HG03460 (cell line): ENCODE results near the gene DMRT2.

Source experiments
- ATAC-seq: cut with Tn5 transposase; IDR thresholded peaks from one replicate; pipeline ENCODE4 v1.9.1; 2021; ENCODE audit not compliant: unreplicated experiment

DMRT2 gene

DNA sequence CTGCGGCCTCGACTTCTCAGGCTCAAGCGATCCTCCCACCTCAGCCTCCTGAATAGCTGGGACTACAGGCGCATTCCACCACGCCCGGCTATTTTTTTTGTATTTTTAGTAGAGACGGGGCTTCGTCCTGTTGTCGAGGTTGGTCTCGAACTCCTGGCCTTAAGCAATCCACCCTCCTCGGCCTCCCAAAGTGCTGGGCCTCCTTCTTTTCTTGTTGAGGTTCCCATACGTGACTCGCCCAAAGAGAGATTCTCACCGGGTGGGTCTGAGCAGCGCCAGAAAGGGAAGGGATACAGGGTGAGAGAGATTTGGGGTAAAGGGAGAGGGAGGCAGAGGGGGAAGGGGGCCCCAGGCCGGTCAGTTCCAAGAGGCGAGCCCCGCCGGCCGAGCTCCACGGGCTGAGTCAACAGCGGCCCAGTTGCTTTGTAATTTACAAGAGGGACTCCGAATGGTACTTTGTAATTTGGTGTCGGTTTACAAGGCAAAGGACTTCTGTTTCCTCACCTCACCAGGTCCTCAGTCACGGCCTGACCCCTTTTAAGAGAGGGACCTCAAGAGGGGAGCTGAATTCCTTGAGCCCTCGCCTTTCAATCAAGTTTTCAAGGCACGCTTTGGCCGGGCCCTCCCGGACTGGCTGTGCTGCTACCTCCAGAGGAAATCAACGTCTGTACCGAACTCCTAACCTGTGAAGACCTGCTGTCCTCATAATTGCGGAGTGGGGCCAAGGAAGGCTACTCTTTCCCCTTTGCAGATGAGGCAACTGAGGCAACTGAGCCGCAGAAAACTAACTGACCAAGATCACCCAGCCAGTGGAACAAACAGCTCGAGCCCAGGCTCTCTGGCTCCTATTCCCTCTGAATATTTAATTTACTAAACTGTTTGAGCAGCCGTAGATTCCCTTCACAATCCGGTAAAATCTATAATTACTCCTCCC, 3.3 kb upstream of the DMRT2 start:
- ATAC-seq = no peak

DNA sequence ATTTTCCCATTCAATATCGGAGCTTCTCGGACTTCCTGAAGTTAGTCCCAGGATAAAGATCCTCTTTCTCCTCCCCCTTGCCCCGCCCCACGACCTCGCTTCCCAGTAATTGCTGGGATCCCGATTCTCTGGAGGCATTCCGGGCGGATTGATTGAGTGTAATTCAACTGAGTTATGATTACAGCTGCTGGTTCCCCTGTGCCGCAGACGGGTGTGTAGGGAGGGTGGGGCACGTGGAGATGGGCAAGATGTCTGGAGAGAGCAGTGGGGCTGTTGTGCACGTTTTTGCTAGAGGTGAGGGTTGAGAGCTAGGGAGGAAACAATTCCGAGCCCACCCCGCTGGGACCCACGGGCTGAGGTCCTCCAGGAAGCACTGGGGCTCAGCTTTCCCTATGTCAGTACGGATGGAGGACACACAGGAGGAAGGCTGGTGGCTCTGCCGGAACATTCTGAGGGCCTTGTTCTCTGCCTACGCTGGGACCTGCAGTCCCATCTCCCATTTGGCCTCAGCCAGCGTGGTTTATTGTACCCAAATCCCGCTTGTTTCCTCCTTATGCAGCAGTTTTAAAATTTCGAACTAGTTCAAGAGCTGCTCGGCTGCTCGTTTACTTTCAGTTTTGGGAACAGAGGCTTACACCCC, 2.4 kb upstream of the DMRT2 start:
- no peak for ATAC-seq

DNA sequence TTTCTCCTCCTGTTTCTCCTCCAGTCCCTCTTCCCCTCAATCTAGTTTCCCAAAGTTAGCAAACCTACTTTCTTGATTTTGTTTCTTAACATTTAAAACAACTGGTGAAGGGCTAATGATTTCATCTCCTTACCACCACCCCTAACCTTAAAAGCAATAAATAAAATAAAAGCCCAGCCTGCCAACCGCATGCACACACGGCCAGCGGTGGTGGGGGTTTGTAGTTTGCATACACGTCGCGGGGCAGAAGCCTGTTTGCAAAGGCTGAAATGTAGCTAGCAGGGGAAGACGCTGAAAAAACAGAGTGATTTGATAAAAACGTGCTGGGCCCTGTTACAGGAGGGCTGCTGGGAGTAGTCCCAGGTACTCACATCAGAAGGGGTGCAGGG, 1.9 kb upstream of the DMRT2 start:
- ATAC-seq = no peak

DNA sequence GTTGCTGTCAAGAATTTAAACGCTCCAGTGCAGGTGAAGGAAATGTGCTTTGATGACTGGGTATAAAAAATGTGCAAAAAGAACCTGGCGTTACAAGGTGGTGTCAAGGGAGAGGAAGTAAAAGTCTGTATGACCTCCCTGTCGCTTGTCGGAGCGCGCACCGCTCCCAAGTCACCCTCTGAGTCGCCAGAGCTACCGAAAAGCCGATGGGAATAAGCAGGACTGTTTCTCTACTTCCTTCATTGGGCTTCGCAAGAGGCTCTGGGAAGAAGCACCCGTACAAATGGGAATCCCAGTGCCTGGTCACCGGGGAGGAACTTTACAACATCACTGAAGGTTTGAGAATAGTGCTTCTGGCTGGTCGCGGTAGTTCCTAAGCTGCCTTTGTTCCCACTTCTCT, 1.3 kb upstream of the DMRT2 start:
- no peak for ATAC-seq

DNA sequence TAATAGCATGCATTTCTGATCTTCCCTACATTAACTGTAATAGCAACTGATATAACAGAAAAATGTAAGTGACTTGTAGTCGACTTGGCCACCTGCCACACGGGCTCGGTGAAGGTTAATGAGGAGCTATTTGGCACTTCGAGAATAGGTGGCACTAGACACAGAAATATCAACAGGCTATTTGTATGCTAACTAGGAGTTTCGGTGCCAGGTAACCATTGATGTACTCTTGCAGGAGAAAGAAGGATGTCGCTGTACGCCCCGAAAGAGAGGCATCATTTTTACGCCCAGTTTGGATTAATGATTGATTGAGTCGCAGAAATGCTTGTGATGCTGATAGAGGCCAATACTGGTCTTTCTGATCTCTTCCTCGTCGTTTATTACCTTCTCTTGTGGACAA, 516 bp upstream of the DMRT2 start:
- ATAC-seq = no peak

DNA sequence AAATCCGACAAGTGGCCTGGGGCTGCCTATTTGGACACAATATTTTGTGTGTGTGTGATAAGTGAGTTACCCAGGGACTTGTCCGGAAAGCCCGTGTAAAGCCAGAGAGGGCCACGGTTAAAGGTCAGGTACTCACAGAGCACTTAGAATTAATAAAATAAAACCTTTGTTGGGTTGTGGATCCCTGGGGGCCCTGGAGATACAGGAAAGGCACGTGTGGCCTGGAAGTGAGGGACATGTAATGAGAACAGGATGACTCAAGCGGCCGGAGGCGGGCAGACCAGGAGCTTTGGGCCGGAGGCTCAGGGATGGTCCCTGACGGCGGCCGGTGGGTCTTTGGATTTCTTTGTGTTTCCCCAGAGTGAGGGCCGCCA, 1.0 kb downstream of the DMRT2 start:
- ATAC-seq = no peak

DNA sequence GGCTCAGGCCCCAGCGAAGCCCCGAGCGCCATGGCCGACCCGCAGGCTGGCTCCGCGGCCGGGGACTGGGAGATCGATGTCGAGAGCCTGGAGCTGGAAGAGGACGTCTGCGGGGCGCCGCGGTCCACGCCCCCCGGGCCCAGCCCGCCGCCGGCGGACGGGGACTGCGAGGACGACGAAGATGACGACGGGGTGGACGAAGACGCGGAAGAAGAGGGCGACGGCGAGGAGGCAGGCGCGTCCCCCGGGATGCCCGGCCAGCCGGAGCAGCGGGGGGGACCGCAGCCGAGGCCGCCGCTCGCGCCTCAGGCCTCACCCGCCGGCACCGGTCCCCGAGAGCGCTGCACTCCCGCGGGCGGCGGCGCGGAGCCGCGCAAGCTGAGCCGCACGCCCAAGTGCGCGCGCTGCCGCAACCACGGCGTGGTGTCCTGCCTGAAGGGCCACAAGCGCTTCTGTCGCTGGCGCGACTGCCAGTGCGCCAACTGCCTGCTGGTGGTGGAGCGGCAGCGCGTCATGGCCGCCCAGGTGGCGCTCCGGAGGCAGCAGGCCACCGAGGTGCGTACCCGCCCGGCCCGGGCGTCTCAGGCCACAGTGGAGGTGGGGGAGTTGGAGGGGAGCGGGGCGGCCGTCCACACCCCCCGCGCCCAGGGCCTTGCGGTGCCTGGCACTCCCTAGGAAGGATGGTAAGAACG, 1.6 kb downstream of the DMRT2 start:
- no peak for ATAC-seq

DNA sequence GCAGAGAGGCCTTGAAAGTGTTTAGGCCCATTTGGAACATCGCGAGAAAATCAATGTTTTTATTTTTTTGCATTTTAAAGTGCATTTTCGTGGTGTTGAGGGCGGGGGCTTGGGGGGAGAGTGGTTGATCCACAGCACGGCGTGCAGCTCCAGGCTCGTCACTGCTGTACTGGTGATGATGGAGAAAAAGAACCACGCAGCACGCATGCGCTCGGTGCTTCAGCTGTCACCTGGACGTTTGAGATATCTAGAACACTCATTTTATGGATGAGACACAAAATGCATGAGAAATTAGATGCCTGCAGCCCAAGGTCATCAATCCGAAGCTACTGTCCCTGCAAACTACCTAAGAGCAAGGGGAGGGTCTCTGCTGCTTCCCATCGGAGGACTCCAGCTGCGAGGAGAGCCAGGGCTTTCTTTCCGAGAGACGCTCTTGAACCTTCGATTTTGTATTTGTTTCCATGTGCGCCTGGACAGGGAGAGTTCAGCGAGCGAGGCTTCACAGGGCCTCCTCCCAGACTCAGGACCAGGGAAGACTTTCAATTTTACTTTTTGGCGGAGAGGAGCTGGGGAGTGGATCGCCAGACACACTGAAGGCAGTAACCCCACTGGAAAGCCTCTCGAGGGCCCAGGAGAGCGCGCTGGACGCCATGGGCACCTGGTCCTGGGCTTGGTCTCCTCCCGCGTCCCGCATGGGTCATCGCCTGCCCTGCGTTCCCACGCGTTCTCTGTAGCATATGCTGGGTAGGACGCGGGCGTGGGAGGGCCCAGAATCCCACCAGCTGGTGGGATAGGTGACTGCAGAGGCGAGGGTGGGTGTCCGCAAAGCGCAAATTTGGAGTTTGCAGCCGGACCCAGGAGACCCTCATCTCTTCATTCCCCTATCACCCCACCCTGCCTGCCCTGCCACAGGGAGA, 2.5 kb downstream of the DMRT2 start:
- ATAC-seq = no peak

DNA sequence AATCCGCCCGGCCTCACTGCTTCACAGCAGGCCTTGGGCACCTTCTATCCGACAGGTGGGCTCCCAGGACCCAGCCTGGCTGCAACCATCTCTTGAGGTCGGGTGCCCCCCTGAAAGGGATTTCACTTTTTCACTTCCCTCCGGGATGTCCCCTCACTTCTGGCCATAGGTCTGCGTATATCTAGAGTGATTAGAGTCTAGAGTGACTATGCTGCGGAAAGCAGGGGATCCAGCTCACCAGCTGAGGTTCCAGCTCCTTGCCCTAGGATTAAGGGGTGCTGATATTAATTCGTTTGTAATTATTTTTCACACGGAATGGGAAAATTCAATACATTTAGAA, 3.1 kb downstream of the DMRT2 start:
- ATAC-seq = no peak

DNA sequence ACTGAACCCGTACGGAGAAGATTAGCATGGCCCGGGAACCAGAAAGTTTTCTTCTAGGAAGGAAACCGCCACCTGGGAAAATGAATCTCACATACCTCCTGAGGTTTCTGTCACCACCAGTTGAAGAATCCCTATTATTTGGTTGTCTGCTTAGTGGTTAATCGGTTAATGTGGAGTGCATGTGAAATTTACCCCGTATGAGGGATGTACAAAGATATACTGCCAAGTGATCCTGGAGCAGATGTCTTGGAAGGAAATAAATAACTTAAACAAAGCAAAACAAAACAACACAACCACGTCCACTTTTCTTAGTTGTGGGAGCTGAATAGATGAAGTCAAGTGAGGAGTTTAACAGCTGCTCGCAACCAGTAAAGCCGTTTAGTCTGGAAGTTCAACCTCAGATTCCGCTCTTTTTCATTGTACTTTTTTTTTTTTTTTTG, 3.8 kb downstream of the DMRT2 start:
- no peak for ATAC-seq

DNA sequence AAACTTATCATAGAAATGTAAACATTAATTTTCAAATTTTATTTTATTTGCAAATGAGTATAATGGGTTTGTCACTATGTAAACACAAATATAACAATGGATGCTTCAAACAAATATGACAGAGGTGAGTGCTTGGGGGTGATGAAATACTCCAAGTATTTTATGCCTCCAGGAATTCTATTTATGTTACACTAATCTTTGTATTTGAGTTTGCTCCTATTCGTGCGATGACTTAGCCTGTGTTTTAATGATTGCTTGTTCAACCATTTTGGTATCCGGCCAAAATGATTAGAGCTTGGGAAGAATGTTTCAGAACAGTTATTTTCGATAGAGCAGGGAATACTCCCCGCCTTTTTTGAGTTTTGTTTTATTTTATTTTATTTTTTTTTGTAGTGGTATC, 5.0 kb downstream of the DMRT2 start:
- ATAC-seq = no peak

DNA sequence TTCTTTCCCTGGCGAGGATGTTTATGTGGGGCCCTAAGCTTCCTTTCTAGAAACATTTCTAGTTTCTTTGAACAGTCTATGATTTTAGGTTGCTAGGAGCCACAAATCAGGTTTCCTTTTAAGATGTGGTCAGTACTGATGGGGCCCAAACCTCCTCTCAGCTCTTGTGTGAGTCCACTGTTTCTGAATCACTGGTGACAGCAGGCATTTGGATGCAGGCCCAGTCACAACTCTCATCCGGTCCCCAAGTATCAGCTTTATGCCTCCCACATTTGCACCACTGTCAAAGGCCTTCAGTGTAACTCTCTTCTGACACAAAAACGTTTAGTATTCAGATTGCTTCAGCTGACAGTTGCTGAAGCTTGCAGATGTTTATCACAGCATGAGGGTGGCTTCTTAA, 7.8 kb downstream of the DMRT2 start:
- ATAC-seq = no peak

DNA sequence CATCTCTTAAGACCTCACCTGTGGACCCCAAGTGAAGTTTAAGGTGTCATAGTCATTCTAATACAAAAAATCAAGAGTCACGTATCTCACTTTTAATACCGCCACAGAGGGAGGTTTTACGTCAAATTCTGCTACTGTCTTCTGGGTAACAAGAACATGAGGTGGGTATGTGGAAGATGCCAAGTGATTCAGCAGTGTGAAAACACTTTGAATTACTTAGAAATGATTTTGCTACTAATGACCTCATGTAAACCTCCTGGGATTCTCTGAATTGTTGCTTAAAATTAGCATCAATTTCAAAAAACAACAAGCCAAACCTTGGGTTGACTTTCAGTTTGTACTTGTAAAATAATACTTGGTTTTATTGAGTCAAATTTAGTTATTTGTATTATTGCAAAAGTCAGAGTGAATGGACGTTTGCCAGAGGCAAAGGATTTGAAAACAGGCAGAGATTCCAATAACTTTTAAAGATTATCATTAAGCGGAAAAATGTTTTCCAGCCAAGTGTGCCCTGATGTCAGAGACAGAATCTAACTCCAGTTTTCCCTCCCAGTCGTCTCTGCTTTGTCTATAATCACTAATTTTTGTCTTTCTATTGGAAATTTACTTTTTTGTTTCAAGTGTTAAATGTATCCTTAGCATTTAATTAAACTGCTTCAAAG, 8.8 kb downstream of the DMRT2 start:
- no peak for ATAC-seq

DNA sequence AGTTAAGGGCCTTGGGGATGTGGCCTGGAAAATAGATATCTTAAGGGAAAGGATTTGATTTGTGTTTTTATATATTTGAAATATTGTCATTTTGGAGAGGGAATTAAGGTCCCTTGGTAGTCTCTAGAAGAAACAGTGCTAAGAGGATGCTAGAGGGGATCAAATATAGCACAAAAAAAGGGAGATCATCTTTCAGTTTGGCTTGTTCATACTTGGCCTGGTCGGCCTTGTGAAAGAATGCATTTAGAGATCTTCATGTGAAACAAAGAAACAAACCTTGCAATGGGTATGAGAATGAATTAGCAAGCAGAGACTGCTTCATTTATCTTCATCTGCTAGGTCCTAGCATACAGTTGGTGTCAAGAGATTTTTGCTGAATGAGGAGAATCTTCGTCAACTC, 15.0 kb downstream of the DMRT2 start:
- ATAC-seq = no peak

DNA sequence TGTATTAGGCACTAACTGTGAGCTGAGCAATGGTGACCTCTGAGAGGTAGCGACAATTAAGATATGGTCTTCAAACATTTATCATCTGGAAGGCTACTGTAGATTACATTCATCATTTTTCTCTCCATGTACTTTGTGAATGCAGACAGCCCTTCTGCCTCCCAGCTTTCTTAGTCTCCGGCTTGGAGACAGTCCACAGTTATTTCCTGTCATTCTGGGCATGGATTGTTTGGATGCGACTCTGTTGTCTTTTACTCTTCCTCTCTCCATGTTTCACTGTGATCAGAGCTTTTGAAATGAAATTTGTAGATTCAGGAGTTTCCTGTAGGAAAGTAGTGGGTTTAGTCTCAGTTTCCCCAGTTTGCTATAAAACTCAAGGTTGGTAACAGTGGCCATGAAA, 20.5 kb downstream of the DMRT2 start:
- no peak for ATAC-seq

DNA sequence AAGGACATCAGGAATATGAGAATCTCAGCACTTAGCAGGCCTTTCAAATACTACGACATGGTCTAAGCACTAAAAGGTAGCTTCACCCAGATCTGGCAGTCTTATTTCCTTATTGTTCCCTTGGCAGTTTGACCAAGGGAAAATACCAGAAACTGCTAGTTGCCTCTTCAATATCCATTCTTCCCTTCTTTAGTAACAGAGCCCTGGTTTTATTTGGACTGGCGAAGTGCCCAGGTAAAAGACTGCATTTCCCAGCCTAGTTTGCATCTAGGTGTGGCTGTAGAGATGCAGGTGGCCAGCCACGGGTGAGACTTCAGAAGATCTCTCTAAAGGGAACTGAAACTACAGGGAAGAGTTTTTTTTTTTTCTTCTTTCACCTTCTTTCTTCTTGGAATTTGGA, 21.6 kb downstream of the DMRT2 start:
- no peak for ATAC-seq

DNA sequence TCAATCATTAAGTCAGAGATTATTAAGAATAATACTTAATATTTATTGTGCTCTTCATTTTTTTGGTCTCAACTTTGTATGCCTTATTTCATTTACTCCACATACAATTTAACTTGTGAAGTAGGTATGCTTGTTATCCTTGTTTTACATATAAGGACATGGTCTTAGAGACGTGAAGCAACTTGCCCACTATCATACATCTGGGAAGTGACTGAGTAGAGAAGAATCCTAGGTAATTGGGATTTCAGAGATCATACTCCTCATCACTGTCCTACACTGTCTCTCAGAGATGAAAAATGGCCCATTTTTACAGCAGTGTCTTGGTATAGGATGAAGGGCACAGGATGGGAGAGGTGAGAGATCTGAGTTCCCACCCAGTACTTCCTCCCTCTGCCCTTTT, 23.3 kb downstream of the DMRT2 start:
- ATAC-seq = no peak

DNA sequence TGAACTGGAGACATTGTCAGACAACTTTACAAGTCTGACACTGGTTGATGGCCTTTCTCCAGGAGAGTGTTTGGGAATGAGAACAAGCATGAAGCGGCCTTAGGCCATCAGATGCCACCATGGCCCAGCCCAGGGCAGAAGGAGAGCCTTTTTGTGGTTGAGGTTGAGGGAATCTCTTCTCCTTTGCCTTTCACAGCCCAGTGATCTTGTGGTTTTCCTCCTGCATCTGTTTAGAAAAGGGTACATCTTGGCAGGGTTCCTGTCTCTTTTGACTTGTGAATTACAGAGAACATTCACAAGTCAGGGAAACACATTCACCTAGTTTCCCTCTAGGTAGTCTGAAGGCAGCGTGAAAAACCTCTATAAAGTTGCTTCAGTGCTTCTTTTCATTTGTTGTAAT, 27.5 kb downstream of the DMRT2 start:
- no peak for ATAC-seq

DNA sequence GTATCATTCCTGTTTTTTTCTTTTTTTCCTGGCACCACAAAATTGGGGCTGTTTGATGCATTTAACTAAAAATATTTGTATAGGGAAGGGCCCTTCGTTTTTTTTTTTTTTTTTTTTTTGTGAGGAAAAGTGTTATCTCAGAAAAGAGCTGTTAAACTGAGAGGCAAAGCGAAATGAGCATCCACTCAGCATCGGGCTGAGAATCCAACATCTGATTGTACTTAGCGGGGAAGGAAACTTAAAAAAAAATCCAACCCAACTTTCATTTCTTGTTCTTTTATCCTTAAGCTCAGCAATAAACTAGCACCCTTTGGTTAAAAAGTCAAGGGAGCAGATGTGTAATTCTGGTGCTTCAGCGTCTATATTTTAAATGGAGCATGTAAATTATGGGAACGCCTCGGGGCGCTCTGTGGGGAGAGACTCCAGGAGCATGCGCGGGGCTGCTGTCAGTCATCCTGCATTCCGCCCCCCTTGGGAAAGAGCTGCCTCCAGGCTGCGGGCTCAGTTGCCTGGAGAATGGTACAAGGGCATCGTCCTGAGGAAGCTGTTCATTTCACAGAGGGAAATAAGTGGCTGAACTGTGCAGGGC, 33.3 kb downstream of the DMRT2 start:
- ATAC-seq = no peak

DNA sequence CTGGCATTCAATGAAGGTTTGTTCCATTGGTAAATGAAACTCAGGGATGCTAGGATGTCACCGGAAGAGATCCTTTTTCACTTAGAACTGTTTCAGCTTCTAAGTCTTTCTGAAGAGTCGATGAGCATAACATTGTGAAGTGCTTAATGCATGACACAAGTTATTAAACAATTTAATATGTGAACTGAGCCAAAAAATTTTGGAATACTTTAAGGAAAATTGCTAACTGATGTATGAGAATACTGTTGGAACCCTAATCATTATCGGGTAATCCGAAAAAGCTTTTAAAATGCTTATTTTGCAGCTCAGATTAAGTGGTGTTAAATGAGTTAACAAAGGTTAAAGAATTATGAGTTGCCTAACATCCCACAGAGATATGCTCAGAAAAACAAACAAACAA, 34.9 kb downstream of the DMRT2 start:
- no peak for ATAC-seq
